Skin epidermis (tissue), 12 donors: ENCODE data around the gene RDM1.
"Not testable (repeated sequence)": the region's sequence is repeated elsewhere in the genome, so short reads cannot be mapped to it uniquely, and the experiment has no call there.

Source experiments
- H3K27ac ChIP-seq, 21 experiments: fragments of 200-600 bp; sonication (generic) in 11 of 21; one replicate each; pipeline ENCODE4 v1.5.0; 2020; ENCODE audit warnings: mild to moderate bottlenecking in 3 of 21, inconsistent platforms in 2 of 21, moderate library complexity in 2 of 21
- H3K4me3 ChIP-seq, 7 experiments: fragments of 200-600 bp; sonication (generic) in 2 of 7; one replicate each; pipeline ENCODE4 v1.5.0; 2020; ENCODE audit warnings: inconsistent platforms in 2 of 7, mild to moderate bottlenecking in 2 of 7, moderate library complexity in 1 of 7

The RDM1 gene, protein sequence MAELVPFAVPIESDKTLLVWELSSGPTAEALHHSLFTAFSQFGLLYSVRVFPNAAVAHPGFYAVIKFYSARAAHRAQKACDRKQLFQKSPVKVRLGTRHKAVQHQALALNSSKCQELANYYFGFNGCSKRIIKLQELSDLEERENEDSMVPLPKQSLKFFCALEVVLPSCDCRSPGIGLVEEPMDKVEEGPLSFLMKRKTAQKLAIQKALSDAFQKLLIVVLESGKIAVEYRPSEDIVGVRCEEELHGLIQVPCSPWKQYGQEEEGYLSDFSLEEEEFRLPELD

DNA sequence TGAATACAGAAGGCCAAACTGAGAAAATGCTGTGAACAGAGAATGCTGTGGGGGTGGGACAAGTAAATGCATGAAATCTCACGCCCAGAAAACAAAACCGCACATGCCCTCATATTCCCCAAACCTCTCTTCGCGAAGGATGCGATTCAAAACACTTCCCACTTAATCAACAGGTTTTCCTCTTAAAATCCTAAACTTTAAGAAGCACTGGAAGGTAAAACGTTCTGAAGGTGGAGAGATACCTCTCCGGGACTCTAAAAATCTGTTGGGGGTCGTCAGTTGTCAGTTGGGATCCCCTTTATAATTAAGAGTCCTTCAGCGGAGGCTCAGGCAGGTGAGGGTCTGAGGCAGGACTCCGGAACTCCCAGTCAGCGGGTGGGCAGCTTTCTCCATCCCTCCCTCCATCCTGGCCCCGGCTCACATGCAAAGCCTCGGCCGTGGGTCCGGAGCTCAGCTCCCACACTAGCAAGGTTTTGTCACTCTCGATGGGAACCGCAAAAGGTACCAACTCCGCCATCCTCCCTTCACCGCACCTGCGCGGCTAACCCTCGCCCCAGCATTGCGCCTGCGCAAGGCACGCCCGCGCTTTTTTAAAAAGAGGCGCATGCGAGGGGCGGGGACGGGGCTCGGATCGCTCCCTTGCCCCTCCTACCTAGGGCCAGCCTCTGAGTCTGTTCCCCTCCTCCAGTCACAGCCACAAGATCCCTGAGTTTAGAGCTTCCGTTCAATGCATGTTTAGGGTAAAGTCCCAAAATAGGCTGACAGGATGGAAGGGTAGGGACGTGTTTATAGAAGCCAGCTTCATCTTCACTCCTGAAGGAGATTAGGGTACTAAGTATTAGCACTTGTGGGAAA is at the start of gene RDM1:
Gene RDM1, minus strand, starts transcription at position 563 of the 855 bp plus-strand sequence. Its CDS starts 46 bp downstream, at position 517.
- Histone ChIP-seq H3K4me3 (peak within 1 kb of the TSS; percentile 20 to 55 (median 32)), H3K27ac (no peak within 1 kb of the TSS)

DNA sequence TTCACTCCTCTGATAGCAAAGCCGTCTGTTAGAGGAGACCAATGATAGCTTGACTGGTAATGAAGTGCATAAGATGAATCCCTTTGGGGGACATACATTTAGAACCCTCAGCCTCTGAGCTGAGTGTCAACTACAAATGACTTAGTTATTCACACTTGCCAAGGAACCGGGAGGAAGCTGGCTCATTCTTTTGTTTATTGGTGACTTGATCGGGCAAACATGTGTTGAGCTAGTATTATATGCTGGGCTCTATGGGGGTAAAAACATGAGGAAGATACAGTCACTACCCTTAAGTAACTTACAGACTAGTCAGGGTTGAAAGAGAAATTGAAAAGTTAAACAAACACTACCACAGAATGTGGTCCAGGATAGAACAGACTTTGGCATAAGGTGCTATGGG is 47.8 kb upstream of the RDM1 start:
- Histone ChIP-seq H3K27ac (no peak overlapping the region), H3K4me3 (no peak overlapping the region)

DNA sequence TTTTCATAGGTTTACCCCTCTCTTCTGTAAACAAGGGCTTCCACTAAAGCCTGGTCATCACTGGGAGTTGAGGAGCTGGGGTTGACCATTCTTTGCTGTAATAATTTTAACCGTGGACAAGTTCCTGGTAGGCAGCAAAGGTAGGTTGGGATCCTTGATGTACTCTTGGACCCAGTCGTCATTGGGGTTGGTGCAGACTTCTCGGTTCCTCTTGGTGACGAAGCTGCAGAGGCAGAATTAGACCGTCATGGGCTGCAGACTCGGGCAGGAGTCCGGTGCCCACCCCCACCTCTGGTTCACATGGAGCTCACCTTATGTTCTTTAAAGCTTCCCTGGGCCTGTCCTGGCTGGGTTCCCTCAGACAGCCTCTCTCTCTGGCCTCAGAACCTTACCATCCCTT is 46.9 kb upstream of the RDM1 start:
- H3K27ac ChIP-seq = no peak overlapping the region
- H3K4me3 ChIP-seq = no peak overlapping the region

DNA sequence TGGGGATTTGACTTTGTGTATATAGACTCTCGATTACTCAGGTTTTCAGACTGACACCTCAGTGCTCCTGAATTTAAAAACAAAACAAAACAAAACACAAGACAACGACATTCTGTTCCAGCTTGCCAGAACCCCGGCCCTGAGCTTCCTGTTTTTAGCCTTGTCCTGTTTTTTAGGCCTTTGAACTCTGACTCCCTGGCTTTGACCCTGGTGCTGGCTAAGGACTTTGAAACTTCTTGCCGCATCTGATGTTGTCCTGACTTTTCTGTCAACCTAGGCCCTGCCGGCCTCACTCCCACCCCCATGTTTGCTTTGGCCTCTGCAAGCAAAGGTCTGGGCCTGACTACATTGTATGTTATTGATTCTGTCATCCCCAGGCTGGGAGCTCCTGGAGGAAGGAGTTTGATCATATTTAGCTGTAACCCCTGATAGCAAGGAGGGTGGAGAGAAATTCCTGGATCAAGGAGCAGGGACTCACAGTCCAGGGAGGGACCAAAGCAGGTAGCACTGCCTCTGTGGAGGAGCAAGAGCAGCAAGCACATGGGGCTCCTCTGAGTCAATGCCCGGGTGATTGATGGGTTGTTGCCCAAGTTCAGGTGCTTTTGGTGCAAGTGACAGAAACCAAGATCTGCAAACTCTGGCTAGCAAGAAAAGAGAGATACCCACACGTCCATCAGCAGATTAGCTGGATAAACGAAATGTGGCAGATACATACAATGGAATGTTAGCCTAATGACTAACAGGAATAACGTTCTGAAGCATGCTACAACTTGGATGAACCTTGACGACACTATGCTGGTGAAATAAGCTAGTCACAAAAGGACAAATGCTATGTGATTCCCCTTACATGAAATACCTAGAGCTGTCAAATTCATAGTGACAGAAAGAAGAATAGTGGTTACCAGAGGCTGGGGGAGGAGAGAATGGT is 43.0 kb upstream of the RDM1 start:
- peak overlapping the region in 4 of 21 experiments; percentile 10 to 61 (median 56) for H3K27ac ChIP-seq
- no peak overlapping the region for H3K4me3 ChIP-seq

DNA sequence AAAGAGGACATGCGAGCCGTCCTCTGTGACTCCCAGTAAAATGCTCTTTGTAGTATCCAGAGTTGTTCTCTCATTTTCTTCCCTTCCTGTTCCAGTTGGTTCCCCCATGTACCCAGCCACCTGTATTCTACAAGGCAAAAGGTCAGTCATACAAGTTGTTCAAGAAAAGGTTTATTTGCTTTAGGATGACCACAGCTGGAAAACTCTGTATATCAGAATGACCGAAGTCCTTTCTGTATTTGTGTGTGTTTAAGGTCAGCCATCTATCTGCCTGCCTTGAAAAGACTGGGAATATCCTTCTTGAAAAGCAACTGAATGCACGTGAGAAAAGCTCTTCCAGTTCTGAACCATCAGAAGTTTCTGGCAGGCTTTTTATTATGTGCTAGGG is 42.4 kb upstream of the RDM1 start:
- H3K4me3 ChIP-seq = no peak overlapping the region
- H3K27ac ChIP-seq = peak overlapping the region in 4 of 21 experiments; percentile 10 to 55 (median 36)

DNA sequence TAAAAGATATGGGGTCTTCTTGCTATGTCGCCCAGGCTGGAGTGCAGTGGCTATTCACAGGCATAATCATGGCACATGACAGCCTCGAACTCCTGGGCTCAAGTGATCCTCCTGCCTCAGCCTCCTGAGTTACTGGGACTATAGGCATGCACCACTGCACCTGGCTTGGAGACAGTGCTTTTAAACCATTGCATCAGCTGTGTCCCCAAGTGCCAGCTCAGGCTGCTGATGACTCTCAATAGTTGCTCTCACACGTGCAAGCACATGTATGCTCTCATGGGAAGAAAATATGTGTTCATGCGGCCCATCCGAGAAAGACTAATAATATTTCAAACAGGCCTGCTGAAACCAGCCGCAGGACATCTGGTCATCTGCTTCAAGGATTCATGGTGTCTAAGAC is 42.0 kb upstream of the RDM1 start:
- peak overlapping the region in 3 of 21 experiments; percentile 25 to 55 (median 46) for H3K27ac ChIP-seq
- no peak overlapping the region for H3K4me3 ChIP-seq

DNA sequence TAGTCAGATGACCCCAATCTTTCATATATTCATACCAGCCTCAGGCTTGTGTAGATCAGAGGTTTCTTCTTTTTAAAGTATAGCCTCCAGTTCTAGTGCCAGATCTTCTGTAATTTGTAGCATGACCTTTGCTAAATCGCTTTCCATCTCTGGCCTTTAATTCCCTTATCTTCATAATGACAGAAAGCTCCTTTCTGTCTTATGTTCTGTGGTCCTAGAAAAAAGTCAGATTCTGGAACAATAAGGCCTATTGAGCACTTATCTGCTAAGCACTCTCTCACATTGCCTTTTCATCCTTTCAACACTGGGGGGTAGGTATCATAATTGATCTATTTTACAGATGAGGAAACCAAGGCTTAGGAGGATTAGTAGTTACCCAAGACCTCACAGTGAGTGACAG is 41.5 kb upstream of the RDM1 start:
- H3K27ac ChIP-seq = peak overlapping the region in 2 of 21 experiments; percentile 25 to 46
- no peak overlapping the region for H3K4me3 ChIP-seq

DNA sequence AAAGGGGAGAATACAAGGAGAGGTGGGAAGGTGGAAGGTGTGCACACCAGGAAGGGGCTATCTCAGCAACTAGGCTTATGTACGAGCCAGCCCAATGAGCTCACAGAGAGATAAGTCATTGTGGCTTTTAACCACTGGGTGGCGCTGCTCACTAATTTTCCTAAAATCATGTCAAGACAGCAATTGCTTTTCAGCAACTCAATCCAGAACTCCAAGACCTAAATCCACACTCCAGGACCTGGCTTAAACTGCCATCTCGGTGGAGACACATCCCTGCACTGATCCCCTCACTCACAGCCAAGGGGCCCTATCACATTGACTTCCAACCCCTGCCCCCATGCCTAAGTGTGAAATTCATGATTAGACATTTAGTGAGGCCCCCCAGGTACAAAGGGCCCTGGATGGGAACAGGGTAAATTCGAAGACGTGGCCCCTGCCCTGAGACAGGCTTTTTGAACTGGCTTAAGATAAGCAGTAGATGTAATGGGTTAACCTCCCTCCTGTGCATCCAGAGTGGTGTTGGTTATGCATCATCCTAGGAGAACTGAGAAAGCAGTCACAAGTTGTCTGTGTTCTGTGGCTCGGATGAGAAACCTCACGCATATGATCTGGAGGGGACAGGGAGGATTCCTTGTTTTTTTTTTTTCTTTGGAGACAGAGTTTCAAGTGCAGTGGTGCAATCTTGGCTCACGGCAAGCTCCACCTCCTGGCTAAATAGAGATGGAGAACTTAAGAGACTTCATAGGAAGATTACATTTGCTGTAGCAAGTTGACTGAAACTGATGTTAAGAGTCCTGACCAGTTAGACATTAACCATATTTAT is 39.2 kb upstream of the RDM1 start:
- Histone ChIP-seq H3K4me3 (no peak overlapping the region), H3K27ac (no peak overlapping the region)

DNA sequence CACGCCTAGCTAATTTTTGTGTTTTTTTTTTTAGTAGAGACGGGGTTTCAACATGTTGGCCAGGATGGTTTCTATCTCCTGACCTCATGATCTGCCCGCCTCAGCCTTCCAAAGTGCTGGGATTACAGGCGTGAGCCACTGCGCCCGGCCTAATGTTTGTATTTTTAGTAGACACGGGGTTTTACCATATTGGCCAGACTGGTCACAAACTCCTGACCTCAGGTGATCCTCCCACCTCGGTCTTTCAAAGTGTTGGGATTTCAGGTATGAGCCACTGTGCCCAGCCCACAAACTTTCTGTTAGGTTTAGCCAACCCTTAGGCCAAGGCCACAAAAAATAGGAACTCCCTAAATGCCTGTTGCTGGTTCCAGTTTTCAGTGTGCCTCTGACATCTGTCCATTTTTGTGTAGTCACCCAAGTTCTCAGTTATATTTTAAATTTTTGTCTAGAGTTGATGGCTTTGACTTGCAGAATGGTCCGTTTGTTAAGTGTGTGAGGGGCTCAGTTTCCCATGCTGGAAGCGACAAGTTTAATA is 38.0 kb upstream of the RDM1 start:
- Histone ChIP-seq H3K4me3 (no peak overlapping the region), H3K27ac (no peak overlapping the region)

DNA sequence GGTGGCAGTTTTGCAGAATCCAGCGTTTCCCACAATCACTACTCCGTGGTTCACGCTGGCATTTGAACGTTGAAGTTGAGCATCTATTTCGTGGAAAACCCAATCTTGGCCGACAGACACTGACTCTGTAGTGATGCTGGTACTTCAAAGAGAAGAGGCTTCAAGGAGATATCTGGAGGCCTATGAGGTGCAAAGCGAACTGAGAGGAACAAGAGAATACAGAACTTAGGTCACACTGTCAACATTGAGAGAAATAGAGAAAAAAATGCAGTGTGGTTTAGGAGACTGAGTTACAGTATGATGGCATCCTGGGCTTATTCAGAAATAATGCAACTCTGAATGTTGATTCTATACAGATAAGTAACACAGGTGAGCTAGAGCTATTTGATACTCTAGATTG is 34.7 kb upstream of the RDM1 start:
- H3K27ac ChIP-seq = no peak overlapping the region
- no peak overlapping the region for H3K4me3 ChIP-seq

DNA sequence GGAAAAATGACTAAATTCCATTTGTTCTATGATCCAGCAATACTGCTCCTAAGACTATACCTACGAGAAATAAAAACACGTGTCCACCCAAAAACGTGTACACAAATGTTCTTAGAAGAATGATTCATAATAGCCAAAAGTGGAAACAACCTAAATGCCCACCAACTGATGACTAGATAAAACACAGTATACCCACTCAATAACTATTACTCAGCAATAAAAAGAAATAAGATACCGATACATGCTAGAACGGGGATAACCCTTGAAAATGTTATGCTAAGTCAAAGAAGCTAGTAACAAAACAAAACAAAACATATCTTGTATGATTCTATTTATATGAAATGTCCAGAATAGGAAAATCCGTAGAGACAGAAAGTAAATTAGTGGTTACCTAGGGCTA is 33.1 kb upstream of the RDM1 start:
- H3K4me3 ChIP-seq = no peak overlapping the region
- H3K27ac ChIP-seq = no peak overlapping the region

DNA sequence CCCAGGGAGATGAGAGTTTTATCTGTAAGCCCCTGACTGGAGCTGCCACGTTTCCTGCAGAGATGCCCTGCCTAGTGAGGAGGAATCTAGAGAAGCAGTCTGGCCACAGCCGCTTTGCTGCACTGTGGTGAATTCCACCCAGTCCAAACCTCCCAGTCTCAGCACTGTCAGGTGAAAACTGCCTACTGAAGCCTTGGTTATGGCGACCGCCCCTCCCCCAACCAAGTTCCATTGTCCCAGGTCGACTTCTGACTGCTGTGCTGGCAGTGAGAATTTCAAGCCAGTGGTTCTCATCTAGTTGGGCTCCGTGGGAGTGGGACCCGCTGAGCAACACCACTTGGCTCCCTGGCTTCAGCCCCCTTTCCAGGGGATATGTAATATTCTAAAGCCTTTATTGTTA is 23.1 kb upstream of the RDM1 start:
- Histone ChIP-seq H3K27ac (no peak overlapping the region), H3K4me3 (no peak overlapping the region)

DNA sequence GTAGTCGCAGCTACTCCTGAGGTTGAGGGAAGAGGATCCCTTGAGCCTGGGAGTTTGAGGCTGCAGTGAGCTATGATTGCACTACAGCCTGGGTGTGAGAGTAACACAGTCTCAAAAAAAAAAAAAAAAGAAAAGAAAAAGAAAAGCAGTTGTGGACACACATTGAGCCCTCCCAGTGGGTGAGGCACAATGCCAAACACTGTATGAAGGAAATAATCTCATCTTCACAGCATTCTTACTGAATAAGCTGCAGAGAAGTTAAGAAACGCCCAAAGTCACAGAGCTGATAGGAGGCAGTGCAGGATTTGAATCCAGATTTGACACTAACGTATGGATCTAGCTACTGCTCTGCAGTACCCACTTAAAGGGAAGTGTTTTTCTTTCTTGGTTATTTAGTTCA is 18.8 kb upstream of the RDM1 start:
- H3K27ac ChIP-seq = no peak overlapping the region
- no peak overlapping the region for H3K4me3 ChIP-seq

DNA sequence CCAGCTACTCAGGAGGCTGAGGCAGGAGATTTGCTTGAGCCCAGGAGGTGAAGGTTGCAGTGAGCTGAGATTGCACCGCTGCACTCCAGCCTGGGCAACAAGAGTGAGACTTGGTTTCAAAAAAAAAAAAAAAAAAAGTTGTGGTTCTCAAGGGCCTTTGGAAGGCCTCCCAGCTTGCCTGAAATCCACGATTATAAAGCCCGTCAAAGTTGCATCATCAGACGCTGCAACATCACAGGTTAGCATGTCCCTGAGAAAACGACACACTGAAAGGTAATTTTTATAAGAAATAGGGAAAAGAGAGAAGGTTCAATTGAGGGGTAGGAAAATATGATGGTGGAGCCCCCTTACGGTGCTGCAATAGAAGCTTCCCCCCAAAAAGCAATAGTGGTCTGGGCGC is 17.5 kb upstream of the RDM1 start:
- H3K4me3 ChIP-seq = no peak overlapping the region
- no peak overlapping the region for H3K27ac ChIP-seq

DNA sequence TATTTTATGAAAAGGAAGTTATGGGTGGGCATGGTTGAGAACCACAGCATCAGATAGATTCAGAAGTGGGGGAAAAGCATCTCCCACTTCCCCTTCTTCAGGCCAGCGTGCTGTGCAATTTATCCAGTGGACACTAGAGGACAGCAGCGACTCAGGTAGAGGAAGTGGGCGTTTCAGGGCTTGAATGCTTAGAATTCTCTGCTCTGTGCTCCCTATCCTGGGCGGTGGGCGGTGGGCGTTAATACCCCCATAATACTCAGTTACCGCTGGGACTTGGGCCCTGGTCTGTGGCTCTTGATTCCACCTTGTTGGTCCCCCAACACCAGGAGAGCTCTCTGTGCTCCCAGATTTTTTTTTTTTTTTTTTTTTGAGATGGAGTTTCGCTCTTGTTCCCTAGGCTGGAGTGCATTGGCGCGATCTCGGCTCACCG is 16.6 kb upstream of the RDM1 start:
- H3K4me3 ChIP-seq = no peak overlapping the region
- H3K27ac ChIP-seq = no peak overlapping the region

DNA sequence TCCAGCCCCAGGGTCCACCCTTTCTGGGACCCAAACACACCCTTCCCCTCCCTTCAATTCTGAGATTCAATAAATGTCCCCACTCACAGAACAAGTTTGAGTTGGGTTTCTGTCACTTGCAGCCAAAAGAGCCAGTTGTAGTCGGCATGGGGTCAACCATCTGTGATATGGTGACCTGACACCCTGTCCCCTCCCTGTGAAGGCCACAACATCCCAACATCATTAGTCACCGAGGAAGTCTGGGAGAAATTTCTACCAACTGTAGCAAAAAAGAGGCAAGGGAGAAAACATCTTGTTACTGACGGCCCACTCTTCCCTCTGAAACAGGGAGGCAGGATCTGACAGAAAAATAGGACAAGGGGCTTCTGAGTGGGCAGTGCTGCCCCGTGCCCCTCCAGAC is 13.6 kb upstream of the RDM1 start:
- H3K27ac ChIP-seq = no peak overlapping the region
- H3K4me3 ChIP-seq = no peak overlapping the region

DNA sequence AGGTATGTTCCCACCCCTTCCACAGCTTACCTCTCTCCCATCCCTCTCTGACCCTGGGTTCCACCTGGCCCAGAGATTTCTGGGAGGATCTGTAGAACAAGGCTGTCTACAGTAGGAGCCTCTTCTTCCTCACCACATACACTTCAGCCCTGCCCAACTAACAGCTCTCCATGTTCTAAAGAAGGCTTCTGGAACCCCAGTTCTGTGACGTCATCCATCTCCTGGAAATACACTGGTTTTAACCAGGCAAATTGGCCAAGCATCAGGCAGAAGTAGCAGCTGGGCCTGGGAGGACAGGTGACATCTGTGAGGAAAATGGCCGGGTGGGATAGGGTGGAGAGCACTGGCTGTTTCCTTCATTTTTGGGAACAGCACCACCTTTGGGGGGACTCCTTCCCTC is 13.0 kb upstream of the RDM1 start, which contains the start of gene LYZL6:
Gene LYZL6, minus strand, starts transcription at position 177 of the 400 bp plus-strand sequence. CDS start 4,357 bp downstream, outside the sequence.
- Histone ChIP-seq H3K27ac (no peak within 1 kb of the TSS), H3K4me3 (no peak within 1 kb of the TSS)

DNA sequence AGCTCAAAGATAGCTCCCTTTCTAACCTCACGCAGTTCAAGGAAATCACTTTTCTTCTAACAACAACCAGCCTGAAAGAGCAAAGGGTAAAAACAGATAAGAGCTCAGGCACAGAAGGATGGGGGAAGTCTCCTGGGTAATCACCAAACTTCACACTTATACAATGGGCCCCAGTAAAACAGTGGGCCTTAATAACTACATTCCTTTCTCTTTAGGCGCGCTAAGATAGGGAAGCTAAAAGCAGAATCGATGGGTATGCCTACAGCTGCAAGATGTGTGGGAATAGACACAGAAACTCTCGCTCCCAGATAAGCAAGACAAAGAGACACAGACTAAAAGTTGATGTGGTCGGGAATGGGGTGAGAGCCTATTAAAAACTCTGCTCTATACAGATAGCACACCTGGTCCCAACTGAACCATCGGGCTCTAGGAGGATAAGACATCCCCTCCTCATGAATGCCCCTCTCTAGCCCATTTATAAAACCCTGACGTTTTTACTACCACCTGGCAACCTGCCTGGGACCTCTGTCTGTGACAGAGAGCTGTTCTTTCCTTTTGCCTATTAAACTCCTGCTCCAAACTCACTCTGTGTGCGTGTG is 12.1 kb upstream of the RDM1 start:
- Histone ChIP-seq H3K4me3 (no peak overlapping the region), H3K27ac (no peak overlapping the region)

DNA sequence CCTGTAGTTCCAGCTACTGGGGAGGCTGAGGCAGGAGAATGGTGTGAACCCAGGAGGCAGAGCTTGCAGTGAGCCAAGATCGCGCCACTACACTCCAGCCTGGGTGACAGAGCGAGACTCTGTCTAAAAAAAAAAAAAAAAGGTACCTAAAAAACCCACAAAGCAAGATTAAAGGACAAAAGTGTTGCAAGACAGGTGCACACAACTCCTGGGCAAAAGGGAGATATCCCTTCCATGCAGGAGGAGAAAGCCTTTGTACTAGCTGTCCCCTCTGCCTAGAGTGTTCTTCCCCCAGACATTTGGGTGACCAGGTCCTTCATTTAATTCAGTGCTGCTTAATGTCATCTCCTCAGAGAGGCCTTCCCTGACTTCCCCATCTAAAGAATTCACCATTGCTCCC is 7.9 kb upstream of the RDM1 start:
- not testable (repeated sequence) for H3K4me3 ChIP-seq

More for the DNA sequence above, 7.9 kb upstream of the RDM1 start:
- H3K27ac ChIP-seq = not testable (repeated sequence)
